NCI-H1436 treated with DMSO at 0.1 percent for 48 hours (cell line): ENCODE measurements around the gene CASKIN2.
A peak's percentile ranks its signal among the peaks of the same experiment; 100 is the strongest.
"Not testable (repeated sequence)": the region's sequence is repeated elsewhere in the genome, so short reads cannot be mapped to it uniquely, and the experiment has no call there.

Source experiments
- DNase-seq: peaks from one replicate; lab custom pipeline; 2025; lab: John Stamatoyannopoulos, UW

CASKIN2 gene

DNA sequence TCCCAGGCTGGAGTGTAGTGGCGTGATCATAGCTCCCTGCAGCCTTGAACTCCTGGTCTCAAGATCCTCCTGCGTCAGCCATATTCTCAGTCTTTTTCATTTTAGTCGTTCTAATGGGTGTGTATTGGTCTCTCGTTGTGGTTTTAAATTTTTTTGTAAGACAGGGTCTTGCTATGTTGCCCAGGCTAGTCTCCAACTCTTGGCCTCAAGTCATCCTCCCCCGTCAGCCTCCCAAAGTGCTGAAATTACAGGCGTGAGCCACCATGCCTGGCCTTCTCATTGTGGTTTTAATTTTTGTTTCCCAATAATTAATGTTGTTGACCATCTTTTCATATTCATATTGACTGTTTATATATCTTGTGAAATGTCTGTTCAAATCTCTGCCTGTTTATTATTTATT, 50.3 kb downstream of the CASKIN2 start:
- no peak for DNase-seq

DNA sequence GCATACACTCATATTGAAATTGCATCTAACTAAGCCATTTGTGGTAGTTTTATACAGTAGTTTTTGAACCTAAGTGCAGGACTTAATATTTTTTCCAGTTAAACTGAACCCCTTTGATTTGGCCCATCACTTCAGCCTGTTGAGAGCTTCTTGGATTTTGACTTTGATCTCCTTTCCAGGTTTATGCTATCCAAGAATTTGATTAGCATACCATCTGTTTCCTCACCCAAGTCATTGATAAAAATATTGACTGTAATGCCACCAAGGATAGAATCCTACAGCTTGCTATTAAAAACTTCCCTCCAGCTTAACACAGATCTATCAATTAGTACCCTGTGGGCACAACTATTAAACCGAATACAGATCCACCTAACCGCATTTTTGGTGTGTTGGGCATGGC, 51.7 kb downstream of the CASKIN2 start:
- DNase-seq, result no peak

- DNase-seq, result no peak
Measured at GRCh38 chr17:75460295-75460694, 55.0 kb downstream of the CASKIN2 start.

- no peak for DNase-seq
Measured at GRCh38 chr17:75459590-75460267, 55.6 kb downstream of the CASKIN2 start.

GRCh38 chr17:75459246-75459589, 56.1 kb downstream of the CASKIN2 start:
- no peak for DNase-seq

GRCh38 chr17:75457047-75457654, 58.2 kb downstream of the CASKIN2 start:
- peak; percentile 5 for DNase-seq

DNA sequence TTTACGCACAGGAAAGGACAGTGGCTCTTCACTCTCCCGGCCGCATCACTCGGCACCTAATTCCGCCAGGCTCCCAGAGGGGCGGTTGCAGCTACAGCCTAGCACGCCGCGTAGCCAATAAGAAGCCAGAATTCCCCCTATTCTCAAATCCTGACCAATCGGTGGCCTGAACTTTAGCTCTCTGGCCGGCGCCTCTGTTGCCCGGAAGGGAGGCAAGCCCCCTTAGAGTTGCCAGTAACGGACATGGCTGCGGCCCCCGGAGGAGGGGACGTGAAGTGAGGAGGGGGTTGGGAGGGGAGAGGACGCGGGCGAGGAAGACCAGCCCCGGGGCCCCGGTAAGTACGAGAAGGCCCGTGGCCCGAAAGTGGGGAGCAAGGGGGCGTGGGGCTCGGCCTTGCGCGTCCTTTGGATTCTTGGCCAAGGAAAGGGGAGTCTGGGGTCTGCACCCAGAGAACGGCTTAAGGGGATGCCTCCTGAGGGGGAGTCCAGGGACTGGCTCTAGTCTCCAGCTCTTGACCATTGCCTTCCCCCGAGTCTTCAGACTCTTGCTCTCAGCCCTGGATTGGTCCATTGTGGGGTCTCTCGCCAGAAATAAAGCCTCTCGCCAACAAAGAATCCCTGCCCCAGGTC, 58.8 kb downstream of the CASKIN2 start, which contains the start of gene TMEM94:
Gene TMEM94 (plus strand): TSS at position 219 of the 630 bp plus-strand sequence. CDS start 15,271 bp downstream, outside the sequence.
- DNase-seq, result peak; percentile 98

DNA sequence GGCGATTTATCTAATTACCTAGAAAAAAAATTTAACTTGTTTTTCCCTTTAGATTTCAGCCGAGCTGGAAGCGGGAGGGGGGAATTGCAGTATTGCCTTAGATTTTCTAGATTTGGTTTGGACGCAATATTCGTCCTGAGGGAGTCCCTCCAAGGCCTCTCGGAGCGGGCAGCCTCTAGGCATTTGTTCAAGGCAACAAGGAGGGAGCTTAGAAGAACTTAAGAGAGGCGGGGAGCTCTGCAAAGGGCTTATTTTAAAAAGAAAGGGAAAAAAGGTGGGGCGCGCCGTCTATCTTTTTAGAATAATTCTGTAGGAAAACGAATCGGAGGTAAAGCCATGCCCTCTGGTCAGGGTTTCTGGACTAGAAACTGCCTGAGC, 59.3 kb downstream of the CASKIN2 start:
- DNase-seq, result no peak

DNA sequence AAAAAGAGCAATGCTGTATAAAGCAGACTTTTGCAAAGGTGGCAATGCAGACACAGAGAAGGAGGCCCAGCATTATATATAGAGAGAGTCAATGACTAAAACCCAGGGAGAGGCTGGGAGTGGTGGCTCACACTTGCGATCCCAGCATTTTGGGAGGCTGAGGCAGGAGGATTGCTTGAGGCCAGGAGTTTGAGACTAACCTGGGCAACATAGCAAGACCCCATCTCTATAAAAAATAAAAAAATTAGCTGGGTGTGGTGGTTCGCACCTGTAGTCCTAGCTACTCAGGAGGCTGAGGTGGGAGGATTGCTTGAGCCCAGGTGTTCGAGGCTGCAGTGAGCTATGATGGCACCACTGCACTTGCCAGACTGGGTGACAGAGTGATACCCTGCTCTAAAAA, 60.7 kb downstream of the CASKIN2 start:
- DNase-seq, result not testable (repeated sequence)

GRCh38 chr17:75454193-75454592, 61.1 kb downstream of the CASKIN2 start:
- no peak for DNase-seq

GRCh38 chr17:75450270-75450669, 65.1 kb downstream of the CASKIN2 start:
- no peak for DNase-seq
